Medulla oblongata (tissue), 1 donor: ENCODE measurements around the gene AP4S1.
"Not testable (repeated sequence)": the region's sequence is repeated elsewhere in the genome, so short reads cannot be mapped to it uniquely, and the experiment has no call there.

Experiments used
- DNase-seq: peaks from one replicate; pipeline ENCODE4 v3.0.0-alpha.2; 2015; ENCODE audit errors: extremely low spot score

AP4S1 gene

DNA sequence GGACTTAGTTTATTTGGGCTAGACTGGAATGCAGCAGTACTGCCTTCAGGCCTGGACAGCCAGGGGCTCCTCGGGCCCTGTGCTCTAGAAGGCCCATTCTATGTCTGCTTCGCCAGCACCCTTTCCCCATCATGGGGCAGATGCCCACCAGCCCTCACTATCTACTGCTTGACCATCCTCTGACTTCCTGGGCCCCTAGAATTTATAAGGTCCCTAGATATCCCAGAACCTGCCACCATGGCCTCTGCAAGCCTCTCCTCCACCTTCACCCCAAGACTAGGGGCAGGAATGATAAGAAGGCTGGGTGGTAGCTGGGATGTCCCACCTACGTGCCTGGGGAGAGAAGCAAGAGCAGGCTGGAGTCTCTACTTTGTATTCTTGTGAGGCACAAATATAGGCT lies 59.6 kb downstream of the AP4S1 start:
- no peak for DNase-seq

DNA sequence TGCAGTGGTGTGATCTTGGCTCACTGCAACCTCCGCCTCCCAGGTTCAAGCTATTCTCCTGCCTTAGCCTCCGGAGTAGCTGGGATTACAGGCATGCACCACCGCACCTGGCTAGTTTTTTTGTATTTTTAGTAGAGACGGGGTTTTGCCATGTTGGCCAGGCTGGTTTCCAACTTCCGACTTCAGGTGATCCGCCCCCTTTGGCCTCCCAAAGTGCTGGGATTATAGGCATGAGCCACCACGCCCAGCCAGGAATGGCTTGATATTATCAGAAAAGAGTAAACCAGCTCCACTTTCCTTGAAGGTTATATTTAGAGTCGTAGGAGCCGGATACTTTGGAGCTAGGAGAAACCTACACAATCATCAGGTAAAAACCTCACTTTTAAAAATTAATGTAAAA lies 61.0 kb downstream of the AP4S1 start:
- DNase-seq = not testable (repeated sequence)

DNA sequence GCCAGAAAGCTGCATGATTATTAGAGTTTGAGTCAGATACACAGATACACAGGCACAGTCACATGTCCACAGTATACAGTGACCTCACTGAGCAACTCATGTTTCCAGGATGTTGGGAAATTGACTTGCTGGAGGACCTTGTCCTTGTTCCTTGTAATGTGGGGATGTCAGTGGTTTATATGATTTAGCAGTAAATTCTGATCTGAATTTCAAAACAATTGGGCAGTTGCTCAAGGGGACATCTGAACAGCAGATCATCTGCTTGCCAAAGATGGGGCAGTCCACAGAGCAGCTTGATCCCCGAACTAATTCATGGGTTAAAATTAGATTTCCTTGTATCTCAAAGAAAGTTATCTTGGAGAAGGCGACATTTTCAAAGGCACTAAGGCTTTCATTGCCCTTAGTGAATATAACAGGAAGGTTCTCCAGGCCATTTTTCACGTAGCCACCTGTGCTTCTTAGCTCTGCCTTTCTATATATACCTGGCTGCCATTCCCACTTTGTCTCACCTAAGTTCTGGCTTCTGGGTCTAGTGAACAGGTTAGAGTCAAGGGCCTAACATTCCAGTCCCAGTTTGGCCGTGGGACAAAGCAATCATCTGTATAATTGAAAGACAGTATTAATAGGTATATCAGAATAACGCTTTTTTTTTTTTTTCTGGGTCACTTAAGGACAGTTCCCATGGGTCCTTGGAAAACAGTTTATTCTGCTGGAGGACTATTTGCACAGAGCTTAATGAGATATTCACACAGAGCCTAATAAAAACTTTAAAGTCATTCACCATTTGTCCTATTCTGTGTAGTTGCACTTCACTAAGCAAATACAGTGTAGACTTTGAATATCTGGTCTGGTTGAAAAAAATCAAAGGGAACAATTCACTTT lies 65.7 kb downstream of the AP4S1 start:
- no peak for DNase-seq

DNA sequence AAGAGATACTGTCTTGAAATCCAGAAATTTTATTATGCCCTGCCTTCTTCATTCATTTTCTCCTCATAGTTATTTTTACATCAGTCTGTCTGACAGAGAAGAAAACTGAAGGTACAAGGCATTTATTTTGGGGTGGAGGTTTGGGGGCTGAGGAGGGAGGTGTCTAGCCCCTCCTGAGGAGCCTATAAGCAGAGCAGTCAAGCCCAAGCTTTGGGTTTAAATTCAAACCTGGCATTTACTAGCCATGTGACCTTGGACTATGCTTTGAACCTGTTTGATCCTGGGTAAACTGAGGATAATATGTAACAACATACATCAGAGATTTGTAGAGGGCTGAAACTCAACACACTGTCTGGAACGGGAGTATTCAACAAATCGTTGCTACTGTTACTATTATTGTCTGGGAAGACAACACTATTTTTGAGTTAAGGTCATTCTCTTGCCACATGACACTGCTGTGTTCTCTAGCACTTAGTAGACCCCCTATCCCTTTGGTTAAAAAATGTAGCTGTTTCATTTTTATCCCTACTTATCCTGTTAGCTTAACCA lies 66.8 kb downstream of the AP4S1 start:
- DNase-seq = no peak

DNA sequence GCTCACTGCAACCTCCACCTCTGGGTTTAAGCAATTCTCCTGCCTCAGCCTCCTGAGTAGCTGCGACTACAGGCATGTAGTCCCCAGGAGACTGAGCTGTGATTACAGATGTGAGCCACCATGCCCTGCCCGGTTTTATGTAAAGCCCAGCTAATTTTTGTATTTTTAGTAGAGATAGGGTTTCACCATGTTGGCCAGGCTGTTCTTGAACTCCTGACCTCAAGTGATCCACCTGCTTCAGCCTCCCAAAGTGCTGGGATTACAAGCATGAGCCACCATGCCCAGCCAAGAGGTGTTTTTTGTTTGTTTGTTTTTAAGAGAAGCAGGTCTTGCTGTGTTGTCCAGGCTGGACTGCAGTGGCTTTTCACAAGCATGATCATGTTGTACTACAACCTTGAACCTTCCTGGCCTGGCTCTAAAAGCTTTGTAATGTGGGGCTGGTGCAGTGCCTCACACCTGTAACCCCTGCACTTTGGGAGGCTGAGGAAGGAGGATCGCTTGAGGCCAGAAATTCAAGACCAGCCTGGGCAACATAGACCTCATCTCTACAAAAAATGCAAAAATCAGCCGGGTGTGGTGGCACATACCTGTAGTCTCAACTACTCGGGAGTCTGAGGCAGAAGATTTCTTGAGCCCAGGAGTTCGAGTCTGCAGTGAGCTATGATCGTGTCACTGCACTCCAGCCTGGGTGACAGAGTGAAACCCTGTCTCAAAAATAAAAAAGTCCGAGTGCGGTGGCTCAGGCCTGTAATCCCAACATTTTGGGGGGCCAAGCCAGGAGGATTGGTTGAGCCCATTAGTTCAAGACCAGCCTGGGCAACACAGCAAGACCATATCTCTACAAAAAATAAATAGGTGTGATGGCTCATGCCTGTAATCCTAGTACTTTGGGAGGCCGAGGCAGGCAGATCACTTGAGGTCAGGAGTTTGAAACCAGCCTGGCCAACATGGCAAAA lies 68.7 kb downstream of the AP4S1 start:
- DNase-seq = not testable (repeated sequence)

DNA sequence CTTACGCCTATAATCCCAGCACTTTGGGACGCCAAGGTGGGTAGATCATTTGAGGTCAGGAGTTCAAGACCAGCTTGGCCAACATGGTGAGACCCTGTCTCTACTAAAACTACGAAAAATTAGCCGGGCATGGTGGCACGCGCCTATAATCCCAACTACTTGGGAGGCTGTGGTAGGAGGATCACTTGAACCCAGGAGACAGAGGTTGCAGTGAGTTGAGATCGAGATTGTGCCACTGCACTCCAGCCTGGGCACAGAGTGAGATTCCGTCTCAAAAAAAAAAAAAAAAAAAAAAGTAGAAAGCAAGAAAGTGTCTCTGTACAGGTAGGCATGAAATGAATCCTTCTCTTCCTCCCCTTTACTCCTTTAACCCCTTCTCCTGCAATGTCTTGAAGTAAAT lies 70.4 kb downstream of the AP4S1 start:
- not testable (repeated sequence) for DNase-seq

DNA sequence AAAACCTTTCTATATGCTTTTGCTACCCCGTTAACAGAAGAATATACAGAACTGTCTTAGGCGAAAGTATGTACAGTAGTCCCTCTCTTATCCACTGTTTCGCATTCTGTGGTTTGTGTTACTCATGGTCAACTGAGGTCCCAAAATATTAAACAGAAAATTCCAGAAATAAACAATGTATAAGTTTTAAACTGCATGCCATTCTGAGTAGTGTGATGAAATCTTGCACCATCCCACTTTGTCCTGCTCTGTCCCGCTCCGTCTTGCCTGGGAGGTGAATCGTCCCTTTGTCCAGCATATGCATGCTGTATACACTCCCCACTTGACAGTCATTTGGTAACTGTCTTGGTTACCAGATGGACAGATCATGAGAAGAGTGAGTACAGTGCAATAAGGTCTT lies 70.8 kb downstream of the AP4S1 start:
- no peak for DNase-seq

DNA sequence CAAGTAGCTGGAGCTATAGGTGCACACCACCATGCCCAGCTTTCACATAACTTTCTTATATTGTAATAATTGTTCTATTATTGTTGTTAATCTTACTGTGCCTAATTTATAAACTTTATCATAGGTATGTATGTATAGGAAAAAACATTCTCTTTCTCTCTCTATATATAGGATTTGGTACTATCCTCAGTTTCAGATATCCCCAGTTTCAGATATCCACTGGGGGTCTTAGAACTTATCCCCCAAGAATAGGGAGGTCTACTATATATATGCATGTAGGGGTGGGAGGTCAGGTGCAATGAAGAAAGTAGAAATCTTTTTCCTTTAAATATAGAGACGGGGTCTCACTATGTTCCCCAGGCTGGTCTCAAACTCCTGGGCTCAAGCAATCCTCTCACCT lies 71.6 kb downstream of the AP4S1 start:
- no peak for DNase-seq

DNA sequence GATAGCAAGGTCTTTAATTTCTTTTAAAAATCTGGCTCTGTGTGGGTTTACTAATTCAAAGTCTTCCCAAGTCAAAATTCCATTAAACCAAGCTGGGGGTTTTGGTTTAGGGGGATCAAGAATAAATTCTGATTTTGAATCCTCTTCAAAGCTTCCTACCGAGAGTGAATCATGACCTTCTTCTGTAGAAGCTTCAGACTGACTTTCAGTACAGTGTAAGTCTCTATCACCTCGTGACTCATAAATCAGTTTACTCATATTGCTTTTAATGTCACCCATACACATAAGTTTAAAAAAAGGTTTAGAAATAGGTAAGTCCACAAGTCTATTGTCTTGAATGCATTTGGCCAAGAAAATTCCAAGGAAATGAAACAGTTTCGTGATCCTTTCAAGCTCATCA lies 81.3 kb downstream of the AP4S1 start:
- DNase-seq = no peak

DNA sequence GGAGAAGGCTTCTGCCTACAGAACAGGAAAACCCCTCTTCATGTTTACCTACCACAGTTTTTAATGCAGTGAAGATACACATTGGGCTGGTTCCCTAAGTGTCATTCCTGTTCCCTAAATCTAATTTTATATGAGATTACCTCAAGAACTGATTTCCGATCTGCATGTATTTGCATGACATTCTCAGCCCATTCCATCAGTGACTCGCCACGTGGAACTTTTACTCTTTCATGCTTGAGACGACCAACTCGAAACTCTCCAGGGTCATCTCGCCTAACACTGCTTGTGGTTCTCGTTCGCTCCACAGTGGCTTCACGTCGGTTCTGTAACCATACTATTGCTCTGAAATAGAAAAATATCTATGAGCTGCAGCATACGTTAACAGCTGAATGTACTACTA lies 83.8 kb downstream of the AP4S1 start:
- no peak for DNase-seq

DNA sequence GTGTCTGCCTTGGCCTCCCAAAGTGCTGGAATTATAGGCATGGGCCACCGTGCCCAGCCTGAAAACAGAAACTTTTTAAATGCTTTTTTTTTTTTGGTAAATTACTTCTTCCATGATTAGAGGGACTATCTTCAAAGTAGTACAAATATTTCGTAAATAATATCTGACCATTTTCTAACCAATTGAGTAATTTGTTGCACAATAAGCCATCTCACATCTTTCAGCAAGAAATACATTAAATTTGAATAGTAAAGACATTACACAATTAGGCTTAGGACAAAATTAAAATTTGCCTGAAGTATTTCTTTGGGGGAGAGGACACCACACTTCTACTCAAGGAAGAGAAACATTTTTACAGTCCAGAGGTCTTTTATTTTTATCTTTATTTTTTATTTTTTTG lies 85.4 kb downstream of the AP4S1 start:
- DNase-seq = no peak

DNA sequence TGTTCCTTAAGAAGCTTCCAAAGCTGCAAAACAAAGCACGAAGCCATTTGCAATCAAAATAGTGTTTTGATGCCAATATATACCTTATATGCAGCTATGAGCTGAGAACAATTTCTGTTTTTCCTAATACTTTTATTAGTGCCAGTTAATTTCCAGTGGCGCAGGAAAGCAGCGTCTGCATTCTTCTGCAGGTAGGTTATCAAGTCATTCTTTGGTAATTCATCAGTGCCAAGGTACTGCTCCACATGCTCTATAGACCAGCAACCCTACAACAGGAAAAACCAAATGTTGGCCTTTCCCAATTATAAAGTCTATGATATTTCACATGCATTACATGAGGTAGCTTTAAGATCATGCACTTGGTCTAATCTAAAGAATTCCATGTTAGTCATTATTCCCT lies 88.3 kb downstream of the AP4S1 start:
- no peak for DNase-seq

DNA sequence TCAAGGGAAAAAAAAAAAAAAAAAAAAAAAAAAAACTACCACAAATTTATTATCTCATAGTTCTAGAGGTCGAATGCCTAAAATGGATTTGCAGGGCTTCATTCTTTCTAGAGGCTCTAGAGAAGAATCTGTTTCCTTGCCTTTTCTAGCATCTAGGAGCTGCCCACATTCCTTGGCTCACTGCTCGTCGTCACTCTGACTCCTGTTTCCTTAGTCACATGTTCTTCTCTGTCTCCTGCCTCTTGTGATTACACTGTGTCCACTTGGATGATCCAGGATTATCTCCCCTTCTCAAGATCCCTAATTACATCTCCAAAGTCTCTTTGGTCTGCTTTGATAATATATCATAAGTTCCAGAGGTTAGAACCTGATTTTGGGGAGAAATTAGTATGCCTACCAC lies 93.4 kb downstream of the AP4S1 start:
- no peak for DNase-seq

DNA sequence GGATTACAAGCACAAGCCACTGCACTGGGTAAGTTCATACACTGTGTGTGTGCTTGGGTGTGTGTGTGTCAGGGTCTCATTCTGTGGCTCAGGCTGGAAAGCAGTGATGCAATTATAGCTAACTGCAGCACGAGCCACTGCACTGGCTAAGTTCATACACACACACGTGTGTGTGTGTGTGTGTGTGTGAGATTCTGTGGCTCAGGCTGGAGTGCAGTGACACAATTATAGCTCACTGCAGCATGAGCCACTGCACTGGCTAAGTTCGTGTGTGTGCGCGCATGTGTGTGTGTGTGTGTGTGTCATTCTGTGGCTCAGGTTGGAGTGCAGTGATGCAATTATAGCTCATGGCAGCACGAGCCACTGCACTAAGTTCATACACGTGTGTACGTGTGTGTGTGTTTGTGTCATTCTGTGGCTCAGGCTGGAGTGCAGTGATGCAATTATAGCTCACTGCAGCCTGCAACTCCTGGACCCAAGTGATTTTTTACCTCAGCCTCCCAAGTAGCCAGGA lies 96.7 kb downstream of the AP4S1 start:
- DNase-seq = no peak

DNA sequence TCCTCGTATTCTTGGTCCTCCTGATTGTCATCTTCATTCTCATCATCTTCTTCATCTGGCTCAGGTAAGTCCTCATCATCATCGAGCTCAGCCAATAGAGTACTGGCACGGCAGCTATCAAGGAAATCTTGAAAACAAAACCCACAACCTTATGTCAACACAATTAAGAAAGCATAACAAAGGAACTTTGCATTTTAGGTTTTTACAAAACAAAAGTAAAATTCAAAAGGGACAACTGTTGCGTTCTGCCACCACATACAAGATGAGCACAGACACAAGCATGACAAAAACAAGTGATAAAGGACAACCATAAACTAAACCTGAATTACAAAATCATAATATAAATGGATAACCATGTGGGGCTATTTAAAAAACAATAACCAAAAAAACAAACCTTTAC lies 97.5 kb downstream of the AP4S1 start:
- no peak for DNase-seq

DNA sequence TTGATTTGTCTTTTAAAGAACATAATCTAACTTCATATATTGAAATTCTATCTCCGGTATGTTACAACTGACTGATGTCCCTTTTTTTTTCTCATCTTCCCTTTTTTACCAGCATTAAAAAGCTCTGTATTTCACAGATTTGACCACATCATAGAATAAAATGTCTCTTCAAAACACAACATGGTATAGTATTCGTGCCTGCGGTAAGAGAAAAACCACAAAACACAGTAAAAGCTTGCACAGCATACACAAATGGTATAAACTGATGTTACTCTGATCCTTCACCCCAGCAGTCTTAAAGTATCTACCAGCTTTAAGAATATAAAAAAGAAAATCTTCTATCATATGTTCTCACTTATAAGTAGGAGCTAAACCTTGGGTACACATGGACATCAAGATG lies 98.7 kb downstream of the AP4S1 start:
- DNase-seq = no peak

DNA sequence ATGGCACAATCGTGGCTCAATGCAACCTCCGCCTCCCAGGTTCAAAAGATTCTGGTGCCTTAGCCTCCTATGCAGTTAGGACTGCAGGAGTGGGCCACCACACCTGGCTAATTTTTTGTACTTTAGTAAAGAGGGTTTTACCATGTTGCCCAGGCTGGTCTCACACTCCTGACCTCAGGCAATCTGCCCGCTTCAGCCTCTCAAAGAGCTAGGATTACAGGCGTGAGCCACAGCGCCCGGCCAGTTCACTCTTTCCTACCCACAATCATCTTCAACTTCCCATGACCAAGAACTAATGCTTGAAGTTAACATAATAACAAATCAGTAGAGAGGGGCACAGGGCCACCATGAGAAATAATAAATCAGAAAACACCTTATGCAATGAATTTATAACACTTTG lies 99.8 kb downstream of the AP4S1 start:
- no peak for DNase-seq

DNA sequence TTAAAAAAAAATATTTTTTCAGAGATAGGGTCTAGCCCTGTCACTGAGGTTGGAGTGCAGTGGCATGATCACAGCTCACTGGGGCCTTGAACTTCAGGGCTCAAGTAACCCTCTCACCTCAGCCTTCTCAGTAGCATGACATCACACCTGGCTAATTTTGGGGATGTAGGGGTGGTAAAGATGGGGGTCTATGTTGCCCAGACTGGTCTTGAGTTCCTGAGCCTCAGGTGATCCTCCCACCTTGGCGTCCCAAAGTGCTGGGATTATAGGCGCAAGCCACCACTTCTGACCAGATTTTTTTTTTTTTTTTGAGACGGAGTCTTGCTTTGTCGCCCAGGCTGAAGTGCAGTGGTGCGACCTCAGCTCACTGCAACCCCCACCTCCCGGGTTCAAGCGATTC lies 101.2 kb downstream of the AP4S1 start:
- no peak for DNase-seq

DNA sequence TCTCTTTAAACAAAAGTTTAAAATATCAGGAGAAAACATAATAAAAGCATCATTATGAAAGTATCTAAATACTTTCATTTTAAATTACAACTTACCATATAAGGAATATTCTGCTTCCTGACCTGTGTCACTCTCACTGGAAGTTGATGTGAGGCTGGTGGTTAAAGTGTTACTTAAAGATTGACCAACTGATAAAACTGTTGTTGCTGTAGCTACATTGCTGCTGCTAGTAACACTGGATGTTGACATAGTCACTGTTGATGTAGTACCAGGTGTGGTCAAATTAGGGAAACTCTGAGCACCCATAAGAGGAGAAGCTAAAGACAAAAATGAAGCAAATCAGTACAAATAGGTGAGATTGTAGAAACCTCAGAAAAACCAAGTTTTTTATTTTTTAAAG lies 102.2 kb downstream of the AP4S1 start:
- no peak for DNase-seq

DNA sequence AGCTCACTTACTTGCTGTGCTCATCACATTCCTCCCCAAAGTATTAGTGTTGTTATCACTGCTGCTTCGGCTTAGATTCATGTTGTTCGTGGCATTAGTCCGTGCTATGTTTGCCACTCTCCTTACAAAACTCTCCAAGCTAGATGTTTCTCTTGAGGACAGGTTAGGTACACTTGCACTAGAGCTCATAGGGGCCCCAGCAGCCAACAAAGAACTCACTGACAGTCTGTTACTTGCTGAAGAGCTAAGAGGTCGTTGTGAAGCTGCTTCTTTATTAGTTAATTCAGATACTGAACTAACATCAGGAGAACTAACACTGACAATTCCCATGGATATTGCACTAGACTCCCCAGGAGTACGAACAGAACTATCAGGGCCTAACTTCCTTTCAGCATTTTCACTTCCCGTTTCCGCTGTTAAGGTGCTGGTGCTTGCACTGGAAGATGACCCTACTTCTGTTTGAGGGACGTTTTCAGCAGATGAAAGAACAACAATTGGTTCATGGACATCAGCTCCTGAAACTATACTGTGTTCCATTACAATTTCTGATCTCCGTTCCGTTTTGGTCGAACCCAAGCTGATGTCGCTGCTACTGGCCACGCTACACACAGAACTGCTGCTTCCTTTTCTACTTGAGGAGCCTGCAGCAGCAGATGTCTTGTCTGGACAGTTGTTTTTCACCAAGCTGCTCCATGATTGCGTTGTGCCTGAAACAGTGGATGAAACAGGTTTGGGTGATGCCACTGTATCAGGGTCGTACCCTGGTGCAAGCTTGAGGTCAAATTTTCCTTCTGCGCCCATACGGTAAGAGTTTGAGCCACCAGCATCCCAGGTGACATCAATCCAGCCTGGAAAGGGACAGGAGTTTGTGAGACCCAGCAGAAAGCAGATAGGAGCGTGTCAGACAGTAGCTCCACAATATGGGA lies 103.4 kb downstream of the AP4S1 start:
- DNase-seq = peak; percentile 64

DNA sequence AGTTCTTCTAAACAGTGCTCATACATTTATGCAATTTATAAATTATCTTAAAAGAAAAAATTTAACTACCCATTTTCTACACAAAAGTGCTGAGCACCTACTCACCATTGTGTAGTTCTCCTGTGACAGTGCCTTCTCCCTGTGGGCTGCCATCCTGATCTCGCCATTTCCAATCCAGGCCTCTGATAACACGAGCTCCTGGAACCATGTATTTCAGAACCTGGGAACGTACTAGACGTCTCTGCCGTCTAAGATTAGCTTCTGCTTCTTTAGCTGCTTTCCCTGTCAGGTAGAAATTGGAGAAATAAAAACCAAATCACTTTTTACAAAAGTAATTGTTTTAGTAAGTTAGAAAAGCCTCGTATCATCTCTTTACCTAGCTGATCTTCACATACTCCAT lies 107.7 kb downstream of the AP4S1 start:
- no peak for DNase-seq
